Ishikawa (cell line): ENCODE data around the gene LIN52.

Experiments used
- CEBPB ChIP-seq: IDR thresholded peaks from 2 replicates; pipeline ENCODE4 v1.6.1; 2012
- CREB1 ChIP-seq: IDR thresholded peaks from 2 replicates; pipeline ENCODE4 v1.6.1; 2012; ENCODE audit warnings: low read depth
- EGR1 ChIP-seq: IDR thresholded peaks from 2 replicates; pipeline ENCODE4 v1.6.1; 2012
- FOXM1 ChIP-seq: IDR thresholded peaks from 2 replicates; pipeline ENCODE4 v1.6.1; 2012; ENCODE audit warnings: low read depth, borderline replicate concordance
- NFIC ChIP-seq: IDR thresholded peaks from 2 replicates; pipeline ENCODE4 v1.6.1; 2012
- RAD21 ChIP-seq: IDR thresholded peaks from 2 replicates; pipeline ENCODE4 v1.6.1; 2012; ENCODE audit warnings: low read depth
- TCF12 ChIP-seq: IDR thresholded peaks from 2 replicates; pipeline ENCODE4 v1.6.1; 2012; ENCODE audit warnings: low read depth
- TEAD4 ChIP-seq: IDR thresholded peaks from 2 replicates; pipeline ENCODE4 v1.6.1; 2012
- YY1 ChIP-seq: IDR thresholded peaks from 2 replicates; pipeline ENCODE4 v1.6.1; 2012; ENCODE audit warnings: low read depth
- ZBTB7A ChIP-seq: IDR thresholded peaks from 2 replicates; pipeline ENCODE4 v1.6.1; 2012; ENCODE audit warnings: low read depth
- TF ChIP-seq, protein P1 (sequence below): IDR thresholded peaks from 2 replicates; pipeline ENCODE4 v1.6.1; 2012; ENCODE audit warnings: low read depth, mild to moderate bottlenecking
- TF ChIP-seq, protein P2 (sequence below): IDR thresholded peaks from 2 replicates; pipeline ENCODE4 v1.6.1; 2012
- TF ChIP-seq, protein P3 (sequence below): IDR thresholded peaks from 2 replicates; pipeline ENCODE4 v1.6.1; 2012

The LIN52 gene

GRCh38 chr14:74213907-74214803, 129.4 kb downstream of the LIN52 start:
- no peak for TF ChIP-seq TCF12
- TF ChIP-seq, protein P1, sequence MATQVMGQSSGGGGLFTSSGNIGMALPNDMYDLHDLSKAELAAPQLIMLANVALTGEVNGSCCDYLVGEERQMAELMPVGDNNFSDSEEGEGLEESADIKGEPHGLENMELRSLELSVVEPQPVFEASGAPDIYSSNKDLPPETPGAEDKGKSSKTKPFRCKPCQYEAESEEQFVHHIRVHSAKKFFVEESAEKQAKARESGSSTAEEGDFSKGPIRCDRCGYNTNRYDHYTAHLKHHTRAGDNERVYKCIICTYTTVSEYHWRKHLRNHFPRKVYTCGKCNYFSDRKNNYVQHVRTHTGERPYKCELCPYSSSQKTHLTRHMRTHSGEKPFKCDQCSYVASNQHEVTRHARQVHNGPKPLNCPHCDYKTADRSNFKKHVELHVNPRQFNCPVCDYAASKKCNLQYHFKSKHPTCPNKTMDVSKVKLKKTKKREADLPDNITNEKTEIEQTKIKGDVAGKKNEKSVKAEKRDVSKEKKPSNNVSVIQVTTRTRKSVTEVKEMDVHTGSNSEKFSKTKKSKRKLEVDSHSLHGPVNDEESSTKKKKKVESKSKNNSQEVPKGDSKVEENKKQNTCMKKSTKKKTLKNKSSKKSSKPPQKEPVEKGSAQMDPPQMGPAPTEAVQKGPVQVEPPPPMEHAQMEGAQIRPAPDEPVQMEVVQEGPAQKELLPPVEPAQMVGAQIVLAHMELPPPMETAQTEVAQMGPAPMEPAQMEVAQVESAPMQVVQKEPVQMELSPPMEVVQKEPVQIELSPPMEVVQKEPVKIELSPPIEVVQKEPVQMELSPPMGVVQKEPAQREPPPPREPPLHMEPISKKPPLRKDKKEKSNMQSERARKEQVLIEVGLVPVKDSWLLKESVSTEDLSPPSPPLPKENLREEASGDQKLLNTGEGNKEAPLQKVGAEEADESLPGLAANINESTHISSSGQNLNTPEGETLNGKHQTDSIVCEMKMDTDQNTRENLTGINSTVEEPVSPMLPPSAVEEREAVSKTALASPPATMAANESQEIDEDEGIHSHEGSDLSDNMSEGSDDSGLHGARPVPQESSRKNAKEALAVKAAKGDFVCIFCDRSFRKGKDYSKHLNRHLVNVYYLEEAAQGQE = no peak

- TF ChIP-seq TEAD4 (no peak), RAD21 (no peak), ZBTB7A (no peak), YY1 (no peak)
- TF ChIP-seq, protein P1 = no peak
These were observed 131.9 kb downstream of the LIN52 start for GRCh38 chr14:74216671-74217070.

- TF ChIP-seq CEBPB (no peak), NFIC (no peak), TEAD4 (no peak), EGR1 (no peak), ZBTB7A (no peak), YY1 (0 out of 2 replicates have a peak, but pooled peaks have one; percentile 27), TCF12 (no peak), RAD21 (peak; percentile 56; the same call in 1 of the 2 replicates), CREB1 (no peak)
- TF ChIP-seq, protein P2, sequence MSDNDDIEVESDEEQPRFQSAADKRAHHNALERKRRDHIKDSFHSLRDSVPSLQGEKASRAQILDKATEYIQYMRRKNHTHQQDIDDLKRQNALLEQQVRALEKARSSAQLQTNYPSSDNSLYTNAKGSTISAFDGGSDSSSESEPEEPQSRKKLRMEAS = peak; percentile 78
- TF ChIP-seq, protein P1 = no peak
These were observed 133.1 kb downstream of the LIN52 start for GRCh38 chr14:74217672-74218448.

DNA sequence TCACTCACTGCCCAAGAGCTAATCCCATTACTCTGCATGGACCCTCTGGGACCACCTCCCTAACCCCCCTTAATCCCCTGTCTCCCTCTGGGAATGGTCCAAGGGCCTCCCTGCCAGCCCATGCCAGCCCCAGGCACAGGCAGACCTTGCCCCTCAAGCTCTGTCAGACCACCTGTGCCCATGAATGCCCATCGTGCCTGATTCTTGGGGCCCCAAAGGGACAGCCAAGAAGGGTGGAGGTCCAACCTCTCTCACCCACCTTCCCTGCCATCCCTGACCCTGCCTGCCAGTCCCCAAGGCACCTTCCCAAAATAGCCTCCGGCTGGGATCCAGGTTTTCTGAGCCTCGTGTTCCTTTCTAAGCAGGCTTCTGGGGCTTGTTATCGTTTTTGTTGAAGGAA, 133.7 kb downstream of the LIN52 start:
- no peak for TF ChIP-seq FOXM1
- TF ChIP-seq, protein P3, sequence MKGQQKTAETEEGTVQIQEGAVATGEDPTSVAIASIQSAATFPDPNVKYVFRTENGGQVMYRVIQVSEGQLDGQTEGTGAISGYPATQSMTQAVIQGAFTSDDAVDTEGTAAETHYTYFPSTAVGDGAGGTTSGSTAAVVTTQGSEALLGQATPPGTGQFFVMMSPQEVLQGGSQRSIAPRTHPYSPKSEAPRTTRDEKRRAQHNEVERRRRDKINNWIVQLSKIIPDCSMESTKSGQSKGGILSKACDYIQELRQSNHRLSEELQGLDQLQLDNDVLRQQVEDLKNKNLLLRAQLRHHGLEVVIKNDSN = no peak

DNA sequence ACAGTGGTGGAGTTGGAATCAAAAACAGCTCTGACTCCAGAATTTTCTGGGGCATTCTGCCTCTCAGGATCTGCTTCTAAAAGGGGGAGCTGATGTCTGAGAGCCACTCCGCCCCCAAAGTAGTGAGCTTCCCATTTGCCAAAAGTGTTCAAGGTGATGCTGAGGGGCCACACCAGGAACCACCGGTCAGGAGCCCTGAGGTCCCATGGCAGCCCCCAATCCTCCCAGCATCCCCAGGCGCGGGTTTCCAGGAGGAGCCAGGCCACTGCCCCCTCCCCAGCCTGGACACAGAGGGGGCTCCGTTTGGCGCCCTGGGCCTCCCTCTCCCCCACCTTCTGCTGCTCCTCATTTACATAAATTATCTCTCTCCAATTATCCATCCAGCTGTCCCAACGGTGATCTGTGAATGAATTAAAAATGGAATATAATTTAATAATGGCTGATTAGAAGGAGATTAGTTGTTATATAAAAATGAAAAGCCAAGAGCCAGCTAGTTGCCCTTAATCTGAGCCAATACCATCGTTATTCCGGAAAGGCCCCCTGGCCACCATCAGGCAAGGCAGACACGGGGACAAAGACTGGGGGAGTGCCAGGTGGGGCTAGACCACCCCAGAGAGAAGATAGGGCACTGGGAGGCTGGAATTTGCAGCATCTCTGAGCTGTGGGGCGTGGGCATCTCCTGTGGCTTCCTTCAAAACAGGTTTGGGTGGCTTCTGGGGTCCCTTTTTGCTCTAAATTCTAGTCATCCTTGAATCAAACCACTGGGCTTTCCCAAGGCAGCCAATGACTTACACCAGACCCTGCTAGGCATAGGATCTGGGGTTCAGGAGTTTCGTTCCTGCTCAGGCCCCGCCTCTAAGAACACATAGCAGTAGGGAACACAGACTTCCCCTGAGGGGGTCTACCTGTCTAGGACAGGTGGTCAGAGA, 134.8 kb downstream of the LIN52 start:
- no peak for TF ChIP-seq YY1
- TF ChIP-seq, protein P1 = no peak
- TF ChIP-seq FOXM1 = no peak
- TF ChIP-seq, protein P3 = no peak
- no peak for TF ChIP-seq ZBTB7A
